GM18511 (cell line): Measurements from ENCODE around the gene NUDC.

ENCODE experiments used
- ATAC-seq: cut with Tn5 transposase; IDR thresholded peaks from one replicate; pipeline ENCODE4 v1.9.1; 2021; ENCODE audit warnings: mild to moderate bottlenecking, moderate library complexity; ENCODE audit not compliant: unreplicated experiment

The NUDC gene

DNA sequence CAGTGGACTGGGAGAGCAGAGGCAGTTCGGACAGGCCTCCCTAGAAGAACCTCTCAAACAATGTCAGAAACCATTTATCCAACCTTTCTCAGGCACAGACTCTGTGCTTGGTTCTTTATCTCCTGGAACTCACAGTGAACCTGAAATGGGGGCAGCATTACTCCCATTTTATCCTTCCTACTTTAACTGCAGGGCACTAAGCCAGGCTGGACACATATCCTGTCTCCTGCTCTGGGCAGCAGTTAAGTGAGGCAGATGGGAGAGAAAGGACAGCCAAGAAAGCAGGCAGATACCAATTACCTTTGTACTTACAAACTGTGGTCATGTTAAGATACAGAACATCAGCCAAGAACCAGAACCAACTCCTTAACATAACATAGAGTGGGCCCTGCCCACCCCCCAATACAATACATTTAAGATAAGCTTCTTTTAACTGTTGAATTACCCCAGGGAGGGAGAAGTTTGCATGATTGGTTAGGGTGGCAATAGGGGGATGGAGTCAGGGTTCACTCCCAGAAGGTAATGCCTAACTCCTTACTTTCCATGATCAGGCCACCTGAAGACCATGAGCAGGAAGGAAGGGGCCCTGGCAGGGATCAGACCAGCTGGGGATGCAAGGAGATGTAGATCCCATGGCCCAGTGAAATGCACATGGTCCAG, 27.9 kb downstream of the NUDC start:
- no peak for ATAC-seq

DNA sequence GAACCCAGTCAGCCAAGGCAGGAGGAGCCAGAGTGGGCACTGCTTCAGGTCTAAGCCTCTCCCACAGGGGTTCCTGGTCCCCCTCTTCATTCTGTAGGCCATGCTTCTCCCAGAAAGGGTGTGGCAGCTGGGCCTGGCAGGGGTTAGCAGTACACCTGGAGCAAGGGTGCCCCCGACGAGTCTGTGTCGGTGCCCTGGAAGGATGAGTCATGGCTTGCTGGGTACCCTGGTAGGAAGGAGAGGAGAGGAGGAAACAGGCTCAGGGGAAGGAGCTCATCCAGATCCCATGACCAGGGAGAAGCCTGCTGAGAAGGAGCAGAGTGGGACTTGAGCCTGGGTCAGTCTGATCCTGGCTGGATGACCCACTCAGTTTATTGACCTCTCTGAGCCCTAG, 28.4 kb downstream of the NUDC start:
- ATAC-seq: no peak

DNA sequence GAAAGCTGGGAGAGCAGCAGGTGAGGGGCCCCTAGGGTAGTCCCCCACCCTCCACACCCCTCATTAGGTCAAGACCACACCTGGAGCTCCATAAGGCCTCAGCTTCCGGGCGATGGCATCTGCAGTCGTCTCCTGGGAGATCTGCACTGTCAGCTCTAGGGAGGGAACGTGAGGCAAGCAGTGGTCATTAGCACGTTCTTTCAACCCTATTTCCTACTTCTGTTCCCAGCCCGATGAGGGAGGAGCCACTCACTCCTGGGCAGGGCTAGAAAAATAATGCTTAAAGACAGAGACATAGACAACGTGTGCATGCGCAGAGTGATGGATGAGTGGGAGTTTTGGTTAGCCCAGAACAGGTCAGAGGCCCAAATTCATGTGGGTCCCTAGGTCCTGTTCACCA, 29.1 kb downstream of the NUDC start:
- ATAC-seq: no peak

DNA sequence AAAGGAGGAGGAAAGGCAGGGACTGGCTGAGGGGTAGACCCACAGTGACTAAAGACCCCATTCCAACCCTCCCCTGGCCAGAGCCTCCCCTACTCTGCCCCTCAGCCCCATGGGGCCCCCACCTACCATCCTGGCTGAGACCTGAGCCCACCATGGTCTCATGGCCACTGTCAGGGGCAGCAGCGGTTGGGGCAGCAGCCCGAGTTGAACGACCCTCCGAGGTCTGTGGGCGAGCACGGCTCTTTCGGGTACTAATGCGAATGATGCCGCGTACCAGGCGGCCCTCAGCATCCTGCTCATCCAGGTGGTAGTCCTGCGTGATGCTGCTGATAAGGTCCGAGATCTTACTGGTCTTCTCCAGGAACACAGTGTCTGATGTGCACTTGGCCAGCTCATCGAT, 29.7 kb downstream of the NUDC start:
- ATAC-seq: no peak

DNA sequence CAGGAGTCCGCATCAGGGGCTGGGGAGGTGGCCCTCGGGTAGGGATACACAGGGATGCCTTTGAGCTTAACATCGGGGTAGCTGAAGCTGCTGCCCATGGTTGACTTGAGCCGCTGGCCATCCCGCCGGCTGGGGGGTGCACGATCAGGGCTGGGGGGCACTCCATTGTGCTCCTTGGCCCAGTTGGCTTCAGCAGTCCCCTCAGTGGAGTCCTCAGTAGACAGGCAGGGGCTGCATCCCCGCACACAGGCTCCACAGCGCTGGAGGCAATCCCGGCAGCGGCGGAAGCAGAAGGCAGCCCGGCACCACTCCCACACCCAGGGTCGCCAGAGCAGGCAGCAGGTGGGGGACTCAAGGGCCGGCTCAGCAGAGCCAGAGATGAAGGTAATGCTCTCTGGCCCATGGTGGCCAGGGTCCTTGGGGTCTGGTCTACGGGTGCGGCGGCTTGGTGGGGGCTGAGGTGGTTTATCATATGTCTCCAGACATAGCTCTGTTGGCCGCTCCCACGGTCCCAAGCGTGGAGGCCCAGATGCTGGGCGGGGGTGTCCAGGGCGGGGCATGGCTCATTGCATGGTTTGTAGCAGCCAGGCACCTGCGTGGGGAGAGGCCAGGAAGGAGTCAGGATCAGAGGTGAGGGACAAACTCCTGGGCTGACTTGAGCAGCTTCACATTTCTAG, 30.4 kb downstream of the NUDC start:
- no peak for ATAC-seq

DNA sequence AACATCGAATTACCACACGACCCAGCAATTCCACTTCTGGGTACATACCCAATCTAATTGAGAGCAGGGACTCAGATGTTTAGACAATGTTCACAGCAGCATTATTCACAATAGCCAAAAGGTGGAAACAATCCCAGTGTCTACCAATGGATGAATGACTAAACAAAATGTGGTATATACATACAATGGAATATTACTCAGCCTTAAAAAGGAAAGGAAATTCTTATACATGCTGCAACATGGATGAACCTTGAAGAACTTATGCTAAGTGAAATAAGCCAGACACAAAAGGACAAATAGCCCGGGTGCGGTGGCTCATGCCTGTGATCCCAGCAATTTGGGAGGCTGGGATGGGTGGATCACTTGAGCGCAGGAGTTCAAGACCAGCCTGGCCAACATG, 31.8 kb downstream of the NUDC start:
- ATAC-seq: no peak

DNA sequence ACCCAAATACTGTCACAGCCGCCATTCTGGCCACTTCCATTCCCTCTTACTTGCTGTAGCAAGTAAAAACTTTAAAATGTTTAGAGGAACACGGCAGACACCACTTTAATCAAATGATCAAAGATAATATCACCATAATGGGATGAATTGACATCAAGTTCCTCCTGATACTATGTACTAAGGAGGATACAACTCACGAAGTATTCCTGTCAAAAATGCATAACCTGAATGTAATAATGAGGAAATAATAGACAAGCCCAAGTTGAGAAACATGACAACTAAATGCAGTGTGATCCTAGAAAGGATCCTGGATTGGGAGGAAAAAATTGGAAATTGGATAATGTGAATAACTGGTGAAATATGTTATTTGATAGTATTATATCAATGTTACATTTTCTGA, 34.8 kb downstream of the NUDC start:
- no peak for ATAC-seq

DNA sequence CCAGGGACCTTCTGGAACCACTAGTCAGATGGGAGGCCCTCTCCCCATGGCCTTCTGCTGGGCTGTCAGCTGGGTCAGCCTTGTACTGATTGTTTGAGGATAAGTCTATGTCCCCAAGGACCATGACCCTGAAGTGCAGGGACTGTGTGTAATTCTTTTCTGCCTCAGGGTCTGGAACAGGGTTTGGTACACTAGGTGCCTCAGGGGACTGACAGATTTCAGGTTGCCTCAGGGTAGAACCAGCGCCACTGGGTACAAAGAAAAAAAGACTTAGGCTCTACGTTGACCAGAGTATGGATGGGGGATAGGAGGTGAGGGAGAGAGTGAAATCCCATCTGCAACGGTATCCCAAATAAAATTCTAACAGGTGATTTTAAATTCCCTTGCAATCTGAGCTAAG, 35.8 kb downstream of the NUDC start:
- ATAC-seq: no peak

DNA sequence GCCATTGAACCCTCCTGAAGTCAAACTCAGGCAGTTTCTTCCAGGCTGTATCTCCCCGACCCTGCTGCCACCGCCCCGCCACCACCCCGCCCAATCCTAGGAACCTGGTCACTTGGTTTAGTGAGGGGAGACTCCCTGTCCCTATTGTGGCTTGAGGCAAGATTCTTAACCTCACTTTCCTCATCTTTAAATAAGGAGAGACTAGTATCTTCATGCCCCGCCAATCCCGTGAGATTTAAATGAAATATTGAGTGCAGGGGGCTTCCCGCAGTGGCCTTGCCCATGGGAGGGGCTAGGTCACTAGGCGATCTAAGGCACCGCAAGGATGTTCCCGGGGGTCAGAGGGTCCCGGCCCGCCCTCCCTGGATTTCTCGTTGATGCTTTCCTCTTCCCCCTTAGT, 37.7 kb downstream of the NUDC start:
- ATAC-seq: no peak

DNA sequence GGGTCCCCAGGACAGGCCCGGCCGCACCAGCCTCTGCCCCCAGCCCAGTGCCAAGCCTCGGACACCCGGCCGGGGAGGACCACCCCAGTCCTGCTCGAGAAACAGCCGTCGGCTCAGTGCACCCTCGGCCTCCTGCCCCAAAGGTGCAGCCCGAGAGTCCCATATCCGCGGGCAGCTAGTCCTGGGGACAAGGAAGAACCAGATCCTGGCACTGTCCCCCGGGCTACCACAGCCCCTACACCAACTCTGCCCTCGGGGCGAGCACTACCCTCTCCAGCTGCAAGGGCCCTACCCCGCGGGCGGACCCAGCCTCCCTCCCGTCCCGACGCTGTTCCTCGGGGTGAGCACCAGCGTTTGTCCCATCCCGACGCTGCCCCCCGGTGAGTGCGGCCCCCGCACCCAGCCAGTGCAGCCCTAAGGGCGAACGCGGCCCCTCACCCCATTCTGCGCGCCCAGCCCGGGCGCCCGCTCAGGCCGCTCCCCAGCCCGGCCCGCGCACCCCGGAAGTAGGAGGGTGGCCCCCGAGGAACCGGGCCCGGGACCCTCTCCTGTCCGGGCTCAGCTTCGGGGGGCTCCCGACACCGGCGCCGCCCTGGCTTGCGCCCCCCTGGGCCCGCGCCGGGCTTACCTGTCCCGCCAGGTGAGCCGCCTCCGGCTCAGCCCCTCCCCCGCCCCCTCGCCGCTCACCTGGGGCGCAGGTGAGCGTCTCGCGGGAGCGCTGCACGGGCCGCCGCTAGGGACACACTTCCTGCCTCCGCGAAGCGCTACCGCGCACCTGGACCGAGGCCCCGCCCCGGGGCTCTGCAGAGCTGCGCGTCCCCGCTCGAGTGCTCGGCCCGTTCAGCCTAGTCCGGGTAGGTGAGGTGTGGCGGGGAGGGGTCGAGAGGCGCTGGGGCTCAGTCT, 38.4 kb downstream of the NUDC start, which contains the start of gene KDF1:
Gene KDF1, minus strand, starts transcription at position 747 of the 903 bp plus-strand sequence. CDS start 8,088 bp downstream, outside the sequence.
- no peak for ATAC-seq

DNA sequence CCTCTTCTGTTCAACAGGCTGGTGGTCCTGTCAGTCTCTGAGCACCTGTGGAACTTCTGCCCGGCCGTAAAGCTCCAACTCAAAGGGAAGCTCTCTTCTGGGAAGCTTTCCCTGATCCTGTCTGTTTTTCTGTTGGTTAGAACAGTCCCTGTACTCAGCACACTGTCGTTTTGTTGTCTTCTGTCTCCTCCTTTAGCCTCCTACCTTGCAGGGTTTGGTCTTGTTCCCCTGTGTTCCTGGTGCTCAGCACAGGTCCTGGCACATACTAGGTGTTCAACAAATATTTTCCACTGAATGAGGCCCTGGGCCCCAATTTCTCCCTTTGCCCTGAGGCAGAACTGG, 39.1 kb downstream of the NUDC start:
- ATAC-seq: no peak

DNA sequence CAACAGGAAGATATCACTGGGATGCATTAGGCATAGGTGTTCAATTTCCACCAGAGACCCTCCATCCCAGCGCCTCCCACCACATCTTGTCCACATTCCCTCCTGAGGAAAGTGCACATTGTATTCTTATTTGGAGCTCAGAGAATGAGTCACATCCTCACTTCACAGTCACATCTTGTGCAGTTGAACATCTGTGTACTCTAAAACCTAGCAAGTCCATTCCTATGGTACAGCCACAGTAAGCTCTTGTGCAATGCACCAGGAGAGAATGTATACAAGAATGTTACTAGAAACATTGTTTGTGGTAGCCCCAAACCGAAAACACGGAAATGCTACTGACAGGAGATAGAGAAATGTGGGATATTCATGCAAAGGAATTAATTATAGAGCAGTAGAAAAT, 40.3 kb downstream of the NUDC start:
- ATAC-seq: no peak

DNA sequence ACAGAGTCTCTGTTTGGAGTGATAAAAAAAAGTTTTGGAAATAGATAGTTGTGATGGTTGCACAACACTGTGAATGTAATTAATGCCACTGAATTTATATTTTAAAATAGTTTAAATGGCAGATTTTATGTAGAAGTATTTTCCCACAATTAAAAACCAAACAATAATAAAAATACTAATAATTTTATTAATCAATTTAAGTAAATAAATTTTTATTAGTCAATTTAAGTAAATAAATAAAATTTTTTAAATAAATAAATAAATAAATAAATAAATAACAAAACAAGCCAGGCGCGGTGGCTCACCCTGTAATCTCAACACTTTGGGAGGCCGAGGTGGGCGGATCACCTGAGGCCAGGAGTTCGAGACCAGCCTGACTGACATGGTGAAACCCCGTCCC, 43.7 kb downstream of the NUDC start:
- ATAC-seq: no peak

DNA sequence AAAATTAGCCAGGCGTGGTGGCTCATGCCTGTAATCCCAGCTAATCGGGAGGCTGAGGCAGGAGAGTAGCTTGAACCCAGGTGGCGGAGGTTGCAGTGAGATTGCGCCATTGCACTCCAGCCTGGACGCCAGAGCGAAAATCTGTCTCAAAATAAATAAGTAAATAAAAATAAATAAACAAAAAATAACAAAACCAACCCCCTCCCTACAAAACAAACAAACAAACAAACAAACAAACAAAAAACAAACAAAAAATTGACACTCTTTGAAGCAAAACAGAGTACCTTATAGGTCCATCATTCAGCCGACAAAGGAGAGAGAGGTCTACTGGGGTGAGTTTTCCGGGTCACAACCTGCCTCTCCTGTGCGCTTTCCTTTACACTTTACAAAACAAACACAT, 44.1 kb downstream of the NUDC start:
- no peak for ATAC-seq

DNA sequence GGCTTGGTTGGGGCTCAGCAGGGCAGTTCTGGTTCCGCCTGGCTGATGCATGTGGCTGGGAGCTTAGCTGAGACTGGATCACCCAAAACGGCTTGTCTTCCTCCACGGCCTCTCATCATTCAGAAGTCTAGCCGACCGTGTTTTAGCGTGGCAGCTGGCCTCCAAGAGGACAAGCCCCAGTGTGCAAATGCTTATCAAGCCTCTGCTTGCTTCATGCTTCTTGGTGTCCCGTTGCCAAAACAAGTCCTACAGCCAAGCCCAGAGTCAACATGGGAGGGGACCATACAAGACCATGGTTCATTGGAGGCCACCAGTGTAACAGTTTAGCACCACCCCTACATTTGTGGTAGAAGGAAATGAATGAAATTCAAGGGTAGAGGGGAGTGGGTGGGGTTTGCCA, 49.3 kb downstream of the NUDC start:
- no peak for ATAC-seq

DNA sequence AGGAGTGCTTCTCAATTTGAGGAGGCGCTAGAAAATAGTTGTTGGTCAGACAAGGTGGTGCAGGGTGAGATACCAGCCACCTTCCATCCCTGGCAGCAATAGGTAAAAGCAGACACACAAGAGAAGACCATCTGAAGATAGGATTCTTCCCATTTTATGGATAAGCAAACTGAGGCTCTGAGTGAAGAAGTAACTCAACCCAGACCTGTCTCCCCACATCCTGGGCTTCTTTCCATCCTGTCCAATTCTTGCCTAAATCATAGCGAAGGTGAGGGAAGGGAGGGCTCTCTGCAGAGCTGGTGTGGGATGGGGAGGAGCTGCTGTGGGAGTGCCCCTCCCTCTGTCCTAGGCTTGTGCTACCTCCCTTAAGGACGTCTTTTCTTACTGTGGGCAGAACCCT, 50.0 kb downstream of the NUDC start:
- ATAC-seq: no peak

DNA sequence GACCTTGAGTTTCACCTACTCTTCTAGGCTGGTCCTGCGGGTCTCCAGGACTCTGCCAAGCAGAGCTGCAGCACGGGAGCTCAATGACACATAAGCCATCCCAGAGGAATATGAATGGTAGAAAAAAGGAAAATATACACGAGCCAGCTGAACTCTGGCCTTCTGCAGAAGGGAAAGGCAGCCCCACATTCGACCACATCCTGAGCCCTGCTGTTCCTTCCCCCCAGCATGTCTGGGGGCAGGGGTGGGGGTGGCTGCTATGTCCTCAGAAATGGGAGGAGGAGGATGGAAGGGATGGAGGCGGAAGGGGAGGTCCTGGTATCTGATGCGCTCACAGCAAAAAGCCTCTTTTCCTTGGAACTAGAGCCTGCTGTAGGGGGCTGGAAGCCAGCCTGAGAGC, 50.8 kb downstream of the NUDC start:
- no peak for ATAC-seq

DNA sequence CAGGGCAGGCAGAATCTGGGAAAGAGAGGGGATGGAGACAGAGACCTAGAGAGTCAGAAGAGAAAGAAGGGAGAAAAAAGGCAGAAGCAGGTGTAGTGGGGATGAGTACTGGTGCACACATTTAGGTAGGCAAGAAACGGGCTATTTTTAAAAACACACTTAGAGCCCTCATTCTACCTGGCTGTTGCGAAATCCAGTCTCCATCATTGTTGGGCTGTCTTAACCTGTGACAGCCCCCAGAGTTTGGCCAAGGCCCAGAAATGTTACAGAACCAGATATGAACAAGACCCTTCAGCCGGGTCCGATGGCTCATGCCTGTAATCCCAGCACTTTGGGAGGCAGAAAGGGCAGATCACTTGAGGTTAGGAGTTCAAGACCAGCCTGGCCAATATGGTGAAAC, 51.3 kb downstream of the NUDC start:
- ATAC-seq: no peak

DNA sequence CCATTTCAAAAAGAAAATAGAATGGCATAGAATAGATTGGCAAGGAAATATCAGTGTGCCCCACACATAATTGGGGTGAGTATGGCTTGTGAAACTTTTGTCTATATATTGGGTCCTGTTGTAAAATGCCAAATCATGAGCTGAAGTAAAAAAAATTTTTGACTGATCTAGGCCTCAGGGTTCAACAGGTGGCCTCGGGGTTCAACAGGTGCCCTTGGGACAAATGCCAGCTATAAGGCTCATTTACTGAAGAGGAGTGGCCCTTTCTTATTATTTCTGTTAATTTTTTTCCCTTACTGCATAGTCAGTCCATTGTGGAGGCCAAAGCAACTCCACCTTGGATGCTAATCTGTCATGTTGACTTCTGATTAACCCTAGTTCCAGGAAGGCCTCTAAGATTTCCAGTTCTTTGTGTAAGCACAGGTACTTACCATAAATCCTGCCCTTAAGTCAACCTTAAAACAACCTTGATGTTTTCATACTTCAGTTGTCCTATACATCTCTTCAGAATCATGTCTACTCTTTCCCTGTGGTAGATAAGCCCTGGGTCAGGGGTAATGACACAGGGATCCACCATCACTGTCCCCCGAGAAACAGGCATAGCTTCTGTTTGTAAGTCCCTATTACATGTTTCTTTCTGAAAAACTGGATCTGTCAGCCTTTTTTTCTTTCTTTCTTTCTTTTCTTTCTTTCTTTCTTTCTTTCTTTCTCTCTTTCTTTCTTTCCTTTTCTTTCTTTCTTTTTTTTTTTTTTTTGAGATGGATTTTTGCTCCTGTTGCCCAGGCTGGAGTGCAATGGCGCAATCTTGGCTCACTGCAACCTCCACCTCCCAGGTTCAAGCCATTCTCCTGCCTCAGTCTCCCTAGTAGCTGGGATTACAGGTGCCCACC, 55.3 kb downstream of the NUDC start:
- no peak for ATAC-seq

DNA sequence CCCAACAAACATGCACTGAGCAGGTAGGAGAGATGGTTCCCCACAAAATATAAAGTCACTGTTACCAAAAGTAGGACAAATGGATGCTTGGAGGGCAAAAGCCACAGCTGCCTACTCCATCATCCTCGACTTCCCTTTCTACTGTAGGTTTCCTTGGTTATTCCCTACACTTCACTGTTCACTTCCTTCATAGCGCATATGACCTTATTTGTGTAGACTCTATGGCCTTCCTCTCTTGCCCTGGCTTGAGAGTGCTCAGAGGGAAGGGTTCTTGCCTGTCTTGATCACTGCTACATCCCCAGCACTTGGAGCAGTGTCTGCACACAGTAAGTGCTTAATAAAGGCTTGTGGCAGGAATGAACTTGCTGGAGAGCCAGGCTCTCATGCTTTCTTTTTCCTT, 57.4 kb downstream of the NUDC start:
- ATAC-seq: no peak
